ENCODE measurements around the gene SYPL1. TPM values are rescaled to one million over a fixed set of nuclear protein-coding genes. Genes with fewer than 3 reads are reported as not detected.

The SYPL1 gene
- total RNA-seq, 3 donors from 2014 or later = 96.2 to 116 (median 98.3) TPM

DNA sequence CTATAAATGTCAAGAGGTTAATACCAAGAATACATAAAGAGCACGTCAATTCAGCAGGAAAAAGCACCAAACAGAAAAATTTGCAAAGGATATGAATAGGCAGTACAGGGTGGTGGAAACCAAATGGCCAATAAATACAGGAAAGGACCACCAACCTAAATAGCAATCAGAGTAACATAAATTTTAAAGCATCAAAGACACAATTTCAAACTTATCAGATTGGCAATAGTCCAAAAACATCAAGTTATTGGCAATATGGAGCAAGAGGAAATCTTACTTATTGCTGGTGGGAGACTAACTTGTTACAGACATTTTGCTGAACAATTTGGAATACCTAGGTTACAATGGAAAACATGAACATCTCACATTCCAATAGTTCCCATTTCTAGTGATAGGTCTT, 24.1 kb downstream of the SYPL1 start:
- intact Hi-C loops (cut with DNase I; ENCODE audit: low total_unique reads) = no loop called here
- no peaks in the 10 kb centered on the region for H3K27me3 ChIP-seq
- no peak overlapping the region for H3K4me3 ChIP-seq
- no peak overlapping the region for H3K27ac ChIP-seq
- DNase-seq (ENCODE audit: low spot score in 2 of 2) = no peak
- no peaks in the 10 kb centered on the region for H3K9me3 ChIP-seq
- H3K36me3 ChIP-seq = no peaks in the 10 kb centered on the region
- H3K4me1 ChIP-seq = no peaks in the 10 kb centered on the region
- TF ChIP-seq, protein P1, sequence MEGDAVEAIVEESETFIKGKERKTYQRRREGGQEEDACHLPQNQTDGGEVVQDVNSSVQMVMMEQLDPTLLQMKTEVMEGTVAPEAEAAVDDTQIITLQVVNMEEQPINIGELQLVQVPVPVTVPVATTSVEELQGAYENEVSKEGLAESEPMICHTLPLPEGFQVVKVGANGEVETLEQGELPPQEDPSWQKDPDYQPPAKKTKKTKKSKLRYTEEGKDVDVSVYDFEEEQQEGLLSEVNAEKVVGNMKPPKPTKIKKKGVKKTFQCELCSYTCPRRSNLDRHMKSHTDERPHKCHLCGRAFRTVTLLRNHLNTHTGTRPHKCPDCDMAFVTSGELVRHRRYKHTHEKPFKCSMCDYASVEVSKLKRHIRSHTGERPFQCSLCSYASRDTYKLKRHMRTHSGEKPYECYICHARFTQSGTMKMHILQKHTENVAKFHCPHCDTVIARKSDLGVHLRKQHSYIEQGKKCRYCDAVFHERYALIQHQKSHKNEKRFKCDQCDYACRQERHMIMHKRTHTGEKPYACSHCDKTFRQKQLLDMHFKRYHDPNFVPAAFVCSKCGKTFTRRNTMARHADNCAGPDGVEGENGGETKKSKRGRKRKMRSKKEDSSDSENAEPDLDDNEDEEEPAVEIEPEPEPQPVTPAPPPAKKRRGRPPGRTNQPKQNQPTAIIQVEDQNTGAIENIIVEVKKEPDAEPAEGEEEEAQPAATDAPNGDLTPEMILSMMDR (IDR thresholded peaks at IDR 0.05) = no peak
- TF ChIP-seq POLR2AphosphoS5 (IDR thresholded peaks at IDR 0.05) (no peak), POLR2A (IDR thresholded peaks at IDR 0.05) (no peak)

GRCh38 chr7:106086062-106086461, 26.1 kb downstream of the SYPL1 start:
- TF ChIP-seq, protein P1 (IDR thresholded peaks at IDR 0.05) = no peak
- TF ChIP-seq POLR2AphosphoS5 (IDR thresholded peaks at IDR 0.05) (no peak), POLR2A (IDR thresholded peaks at IDR 0.05) (no peak)
- Histone ChIP-seq H3K36me3 (no peaks in the 10 kb centered on the region), H3K4me3 (no peak overlapping the region), H3K27me3 (no peaks in the 10 kb centered on the region), H3K9me3 (no peaks in the 10 kb centered on the region), H3K4me1 (no peaks in the 10 kb centered on the region), H3K27ac (no peak overlapping the region)
- no peak for DNase-seq (ENCODE audit: low spot score in 2 of 2)
- intact Hi-C loops (cut with DNase I; ENCODE audit: low total_unique reads) = no loop called here

GRCh38 chr7:106085015-106085414, 27.1 kb downstream of the SYPL1 start:
- no peak for DNase-seq (ENCODE audit: low spot score in 2 of 2)
- no peaks in the 10 kb centered on the region for H3K4me1 ChIP-seq
- H3K27ac ChIP-seq = no peak overlapping the region
- no peaks in the 10 kb centered on the region for H3K9me3 ChIP-seq
- intact Hi-C loops (cut with DNase I; ENCODE audit: low total_unique reads) = no loop called here
- no peaks in the 10 kb centered on the region for H3K36me3 ChIP-seq
- H3K27me3 ChIP-seq = no peaks in the 10 kb centered on the region
- TF ChIP-seq, protein P1 (IDR thresholded peaks at IDR 0.05) = no peak
- TF ChIP-seq POLR2AphosphoS5 (IDR thresholded peaks at IDR 0.05) = no peak
- TF ChIP-seq POLR2A (IDR thresholded peaks at IDR 0.05) = no peak
- H3K4me3 ChIP-seq = no peak overlapping the region

DNA sequence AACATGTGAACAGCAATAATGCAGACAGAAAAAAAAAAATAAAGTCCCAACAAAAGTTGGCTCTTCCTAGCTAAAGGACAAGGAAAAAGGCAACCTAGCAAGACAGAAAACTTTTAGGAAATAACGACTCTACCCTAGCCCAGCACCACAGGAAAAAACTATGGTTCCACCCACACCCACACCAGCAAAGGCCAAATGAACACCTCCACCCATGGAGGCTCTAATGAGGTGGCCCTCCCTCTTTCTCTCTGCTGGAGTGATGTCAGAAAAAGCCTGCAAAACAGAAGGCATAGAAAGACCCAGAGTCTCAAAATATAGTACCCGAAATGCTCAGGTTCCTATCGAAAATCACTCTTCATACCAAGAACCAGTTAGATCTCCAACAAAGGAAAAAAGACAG, 28.4 kb downstream of the SYPL1 start:
- H3K27me3 ChIP-seq = no peaks in the 10 kb centered on the region
- H3K9me3 ChIP-seq = no peaks in the 10 kb centered on the region
- no peak overlapping the region for H3K4me3 ChIP-seq
- H3K27ac ChIP-seq = no peak overlapping the region
- no peaks in the 10 kb centered on the region for H3K4me1 ChIP-seq
- intact Hi-C loops (cut with DNase I; ENCODE audit: low total_unique reads) = no loop called here
- no peaks in the 10 kb centered on the region for H3K36me3 ChIP-seq
- TF ChIP-seq POLR2A (IDR thresholded peaks at IDR 0.05) (no peak), POLR2AphosphoS5 (IDR thresholded peaks at IDR 0.05) (no peak)
- TF ChIP-seq, protein P1 (IDR thresholded peaks at IDR 0.05) = no peak
- no peak for DNase-seq (ENCODE audit: low spot score in 2 of 2)

DNA sequence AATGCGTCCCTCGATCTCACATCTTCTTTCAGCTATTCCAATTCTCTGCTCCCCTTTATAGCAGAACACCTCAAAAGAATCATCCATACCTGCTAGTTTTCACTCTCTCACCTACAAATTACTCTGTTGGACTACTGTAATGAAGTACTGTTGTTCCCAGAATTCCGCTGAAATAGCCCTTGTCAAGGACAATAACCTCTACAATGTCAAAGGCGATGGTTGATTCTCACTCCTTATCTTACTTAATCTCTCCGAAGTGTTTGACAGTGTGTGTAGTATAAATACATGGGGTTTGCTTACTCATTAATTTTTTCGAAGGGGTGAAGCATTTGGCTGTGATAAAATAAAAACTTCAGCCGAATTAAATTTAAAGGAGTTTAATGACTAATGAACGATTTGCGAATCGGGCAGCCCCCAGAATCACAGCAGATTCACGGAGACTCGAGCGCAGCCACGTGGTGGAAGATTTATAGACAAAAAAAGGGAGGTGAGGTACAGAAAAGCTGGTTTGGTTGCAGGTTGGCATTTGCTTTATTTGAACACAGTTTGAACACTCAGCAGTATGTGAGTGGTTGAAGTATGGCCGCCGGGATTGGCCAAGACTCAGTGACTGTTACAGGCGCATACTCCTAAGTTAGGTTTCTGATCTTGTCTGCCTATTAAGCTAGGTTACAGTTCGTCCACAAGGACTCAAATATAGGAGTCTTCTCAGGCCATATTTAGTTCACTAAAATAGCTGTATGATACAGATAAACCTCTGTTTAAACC, 29.8 kb downstream of the SYPL1 start:
- H3K9me3 ChIP-seq = no peaks in the 10 kb centered on the region
- TF ChIP-seq POLR2A (IDR thresholded peaks at IDR 0.05) (no peak), POLR2AphosphoS5 (IDR thresholded peaks at IDR 0.05) (no peak)
- TF ChIP-seq, protein P1 (IDR thresholded peaks at IDR 0.05) = no peak
- H3K4me3 ChIP-seq = no peak overlapping the region
- H3K36me3 ChIP-seq = no peaks in the 10 kb centered on the region
- DNase-seq (ENCODE audit: low spot score in 2 of 2) = no peak
- intact Hi-C loops (cut with DNase I; ENCODE audit: low total_unique reads) = no loop called here
- H3K27me3 ChIP-seq = no peaks in the 10 kb centered on the region
- H3K4me1 ChIP-seq = no peaks in the 10 kb centered on the region
- H3K27ac ChIP-seq = no peak overlapping the region
